ENCODE data around the gene CLIC4.
"Not testable (repeated sequence)": the region's sequence is repeated elsewhere in the genome, so short reads cannot be mapped to it uniquely, and the experiment has no call there.

The CLIC4 gene

DNA sequence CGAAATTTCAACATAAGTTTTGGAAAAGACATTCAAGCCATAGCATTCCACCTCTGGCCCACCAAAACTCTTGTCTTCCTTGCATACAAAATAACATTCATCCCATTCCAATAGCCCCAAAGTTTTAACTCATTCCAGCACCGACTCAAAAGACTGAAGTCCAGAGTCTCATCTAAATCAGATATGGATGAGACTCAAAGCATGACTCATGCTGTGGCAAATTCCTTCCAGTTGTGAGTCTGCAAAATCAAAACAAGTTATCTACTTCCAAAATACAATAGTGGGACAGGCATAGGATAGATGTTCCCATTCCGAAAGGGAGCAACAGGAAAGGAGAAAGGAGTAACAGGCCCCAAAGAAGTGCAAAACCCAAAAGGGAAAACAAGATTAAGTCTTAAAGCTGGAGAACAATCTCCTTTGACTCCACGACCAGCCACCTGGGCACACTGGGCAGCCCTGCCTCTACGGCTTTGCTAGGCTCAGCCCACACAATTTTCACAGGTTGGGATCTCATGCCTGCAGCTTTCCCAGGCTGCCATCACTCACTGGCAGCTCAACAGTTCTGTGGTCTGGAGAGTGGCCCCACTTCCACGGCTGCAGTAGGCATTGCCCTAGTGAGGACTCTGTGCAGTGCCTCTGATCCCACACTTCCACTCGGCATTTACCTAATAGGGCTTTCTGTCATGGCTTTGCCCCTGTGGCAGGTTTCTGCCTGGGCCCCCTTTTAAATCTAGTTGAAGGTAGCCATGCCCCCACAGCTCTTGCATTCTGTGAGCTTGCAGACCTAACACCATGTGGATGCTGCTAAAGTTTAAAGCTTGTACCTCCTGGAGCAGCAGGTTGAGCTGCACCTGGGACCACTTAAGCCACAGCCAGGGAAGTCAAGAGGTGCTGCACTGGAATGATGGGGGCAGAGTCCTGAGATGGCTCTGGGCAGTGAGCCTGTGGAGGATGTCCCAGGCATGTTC is 133.8 kb downstream of the CLIC4 start:
- Mint-ChIP-seq H3K36me3 (no peaks in the 10 kb centered on the region), H3K9me3 (no peaks in the 10 kb centered on the region), H3K4me1 (no peaks in the 10 kb centered on the region), H3K27ac (no peak overlapping the region), H3K27me3 (no peaks in the 10 kb centered on the region), H3K4me3 (no peak overlapping the region)

DNA sequence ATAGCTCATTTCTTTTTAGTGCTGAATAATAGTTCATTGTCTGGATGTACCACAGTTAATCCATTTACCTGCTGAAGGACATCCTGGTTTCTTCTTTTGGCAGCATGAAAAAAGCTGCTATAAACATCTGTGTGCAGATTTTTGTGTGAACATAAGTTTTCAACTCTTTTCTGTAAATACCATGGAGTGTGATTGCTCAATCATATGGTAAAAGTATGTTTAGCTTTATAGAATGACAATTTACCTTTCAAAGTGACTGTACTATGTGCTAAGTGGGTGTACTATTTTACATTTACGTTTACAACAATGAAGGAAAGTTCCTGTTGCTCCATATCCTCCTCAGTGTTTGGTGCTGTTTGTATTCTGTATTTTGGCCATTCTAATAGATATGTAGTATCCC is 135.8 kb downstream of the CLIC4 start:
- no peak overlapping the region for H3K4me3 Mint-ChIP-seq
- H3K4me1 Mint-ChIP-seq = no peaks in the 10 kb centered on the region
- H3K9me3 Mint-ChIP-seq = peaks cover 3% of the 10 kb centered on the region
- H3K27ac Mint-ChIP-seq = no peak overlapping the region
- peaks cover 3% of the 10 kb centered on the region for H3K36me3 Mint-ChIP-seq
- no peaks in the 10 kb centered on the region for H3K27me3 Mint-ChIP-seq

DNA sequence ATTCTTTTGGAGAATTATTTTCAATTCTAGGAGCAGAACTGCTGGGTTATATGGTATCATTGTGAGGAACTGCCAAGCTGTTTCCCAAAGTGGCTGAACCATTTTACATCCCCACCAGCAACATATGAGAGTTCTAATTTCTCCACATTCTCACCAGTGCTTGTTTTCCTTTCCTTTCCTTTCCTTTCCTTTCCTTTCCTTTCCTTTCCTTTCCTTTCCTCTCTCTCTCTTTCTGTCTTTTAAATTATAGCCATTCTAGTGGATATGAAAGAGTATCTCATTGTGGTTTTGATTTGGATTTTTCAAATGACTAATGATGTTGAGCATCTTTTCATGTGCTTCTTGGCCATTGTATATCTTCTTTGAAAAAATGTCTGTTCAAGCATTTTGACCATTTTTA is 139.5 kb downstream of the CLIC4 start:
- Mint-ChIP-seq H3K36me3 (peaks cover 3% of the 10 kb centered on the region), H3K9me3 (peaks cover 3% of the 10 kb centered on the region)

DNA sequence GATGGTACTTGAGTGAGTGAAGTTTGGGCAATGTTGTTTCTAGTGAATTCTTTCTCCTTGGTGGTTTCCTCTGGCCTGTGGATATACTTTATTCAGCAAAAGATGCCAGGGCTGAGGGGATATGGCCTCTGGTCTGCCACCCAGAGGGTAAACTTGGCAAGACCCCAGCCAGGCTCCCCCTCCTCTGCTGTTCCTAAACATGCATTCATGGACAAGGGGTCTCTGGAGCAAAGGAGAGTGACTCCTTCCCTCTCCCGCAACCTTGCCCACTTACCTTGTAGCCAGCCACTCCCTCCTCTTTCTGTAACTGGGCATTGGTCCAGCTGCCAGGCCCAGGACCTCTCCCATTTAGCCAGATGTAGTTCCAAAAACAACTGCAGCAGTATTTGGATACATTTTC is 141.0 kb downstream of the CLIC4 start:
- no peak overlapping the region for H3K4me3 Mint-ChIP-seq
- peak overlapping the region; percentile 6 for H3K27ac Mint-ChIP-seq

More for the DNA sequence above, 139.5 kb downstream of the CLIC4 start:
- Mint-ChIP-seq H3K4me3 (no peak overlapping the region), H3K27ac (no peak overlapping the region), H3K4me1 (no peaks in the 10 kb centered on the region), H3K27me3 (no peaks in the 10 kb centered on the region)

DNA sequence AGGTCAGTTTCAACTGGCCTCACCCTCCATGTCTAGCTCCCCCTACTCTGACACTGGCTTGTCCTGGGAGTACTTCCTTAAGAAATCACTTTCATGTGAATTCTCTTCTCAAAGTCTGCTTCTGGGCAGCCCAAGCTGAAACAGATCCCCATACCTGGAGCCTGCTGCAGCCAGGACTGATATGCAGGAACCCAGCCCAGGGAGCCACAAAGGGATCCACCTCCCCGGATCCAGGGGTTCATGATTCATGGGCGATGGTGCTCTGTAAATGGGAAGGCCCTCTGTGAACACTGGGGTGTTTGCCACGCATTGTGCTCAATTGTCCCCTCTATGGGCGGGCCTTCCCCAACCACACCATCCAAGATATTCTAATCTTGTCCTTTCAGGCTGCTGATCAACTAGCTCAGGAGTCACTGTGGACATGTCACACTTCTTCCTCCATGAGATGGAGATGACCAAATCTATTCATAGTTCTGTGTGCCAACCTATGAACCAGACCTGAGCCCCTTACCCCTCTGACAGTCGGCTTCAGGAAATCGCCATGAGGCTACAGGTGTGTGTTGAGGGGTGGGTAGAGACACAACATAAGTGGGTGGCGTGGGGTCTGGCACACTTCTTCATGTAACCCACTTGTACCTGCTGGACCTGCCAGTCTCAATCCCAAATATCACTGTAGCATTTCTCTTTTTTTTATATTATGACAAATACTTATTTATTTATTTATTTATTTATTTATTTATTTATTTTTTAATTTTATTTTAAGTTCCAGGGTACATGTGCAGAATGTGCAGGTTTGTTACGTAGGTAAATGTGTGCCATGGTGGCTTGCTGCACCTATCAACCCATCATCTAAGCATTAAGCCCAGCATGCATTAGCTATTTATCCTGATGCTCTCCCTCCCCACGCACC is 143.1 kb downstream of the CLIC4 start:
- Mint-ChIP-seq H3K27me3 (no peaks in the 10 kb centered on the region), H3K9me3 (peaks cover 12% of the 10 kb centered on the region), H3K4me3 (no peak overlapping the region), H3K4me1 (no peaks in the 10 kb centered on the region), H3K27ac (peak overlapping the region; percentile 14), H3K36me3 (peaks cover 11% of the 10 kb centered on the region)

More for the DNA sequence above, 141.0 kb downstream of the CLIC4 start:
- Mint-ChIP-seq H3K4me1 (no peaks in the 10 kb centered on the region), H3K36me3 (peaks cover 3% of the 10 kb centered on the region), H3K27me3 (no peaks in the 10 kb centered on the region), H3K9me3 (peaks cover 3% of the 10 kb centered on the region)

DNA sequence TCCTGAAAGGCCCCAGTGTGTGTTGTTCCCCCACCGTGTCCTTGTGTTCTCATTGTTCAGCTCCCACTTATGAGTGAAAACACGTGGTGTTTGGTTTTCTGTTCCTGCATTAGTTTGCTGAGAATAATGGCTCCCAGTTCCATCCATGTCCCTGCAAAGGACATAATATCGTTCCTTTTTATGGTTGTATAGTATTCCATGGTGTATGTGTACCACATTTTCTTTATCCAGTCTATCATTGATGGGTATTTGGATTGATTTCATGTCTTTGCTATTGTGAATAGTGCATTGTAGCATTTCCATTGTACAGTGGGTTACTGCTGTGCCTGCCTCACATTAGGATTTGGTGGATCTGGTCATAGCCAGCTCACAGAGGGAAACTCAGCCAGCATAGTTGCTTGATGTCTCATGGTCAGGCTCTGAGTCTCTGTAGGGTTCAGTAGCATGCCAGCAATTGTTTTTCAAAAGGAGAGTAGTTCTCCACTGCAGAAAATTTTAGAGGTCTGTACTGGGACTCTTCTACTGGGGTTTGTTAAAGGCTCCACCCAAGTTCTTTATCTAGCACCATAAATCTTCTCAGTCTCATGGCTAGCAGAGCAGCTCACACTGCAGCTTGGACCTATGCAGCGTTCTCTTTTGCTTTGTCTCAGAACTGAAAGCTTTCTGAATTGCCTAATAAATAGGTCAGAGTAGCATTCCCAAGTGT is 143.9 kb downstream of the CLIC4 start:
- no peak overlapping the region for H3K27ac Mint-ChIP-seq
- H3K36me3 Mint-ChIP-seq = peaks cover 11% of the 10 kb centered on the region
- no peaks in the 10 kb centered on the region for H3K27me3 Mint-ChIP-seq
- H3K9me3 Mint-ChIP-seq = peaks cover 12% of the 10 kb centered on the region
- H3K4me3 Mint-ChIP-seq = no peak overlapping the region
- no peaks in the 10 kb centered on the region for H3K4me1 Mint-ChIP-seq

DNA sequence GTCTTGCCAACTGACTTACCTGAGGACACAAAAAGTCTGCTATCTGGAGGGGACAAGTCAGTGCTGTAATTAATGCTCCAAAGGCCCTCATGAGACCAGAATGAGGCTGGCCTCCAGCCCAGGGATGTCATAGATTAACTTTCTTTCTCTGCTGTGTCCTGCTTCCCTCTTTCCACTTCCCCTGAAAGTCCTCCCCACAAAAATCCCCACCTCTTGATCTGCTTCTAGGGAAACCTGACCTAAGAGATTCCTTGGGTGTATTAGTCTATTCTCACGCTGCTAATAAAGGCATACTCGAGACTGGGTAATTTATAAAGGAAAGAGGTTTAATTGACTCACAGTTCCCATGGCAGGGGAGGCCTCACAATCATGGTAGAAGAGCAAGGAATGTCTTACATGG is 145.6 kb downstream of the CLIC4 start:
- H3K27ac Mint-ChIP-seq = no peak overlapping the region
- no peaks in the 10 kb centered on the region for H3K4me1 Mint-ChIP-seq
- H3K9me3 Mint-ChIP-seq = peaks cover 9% of the 10 kb centered on the region
- H3K4me3 Mint-ChIP-seq = no peak overlapping the region
- no peaks in the 10 kb centered on the region for H3K27me3 Mint-ChIP-seq
- H3K36me3 Mint-ChIP-seq = peaks cover 8% of the 10 kb centered on the region

DNA sequence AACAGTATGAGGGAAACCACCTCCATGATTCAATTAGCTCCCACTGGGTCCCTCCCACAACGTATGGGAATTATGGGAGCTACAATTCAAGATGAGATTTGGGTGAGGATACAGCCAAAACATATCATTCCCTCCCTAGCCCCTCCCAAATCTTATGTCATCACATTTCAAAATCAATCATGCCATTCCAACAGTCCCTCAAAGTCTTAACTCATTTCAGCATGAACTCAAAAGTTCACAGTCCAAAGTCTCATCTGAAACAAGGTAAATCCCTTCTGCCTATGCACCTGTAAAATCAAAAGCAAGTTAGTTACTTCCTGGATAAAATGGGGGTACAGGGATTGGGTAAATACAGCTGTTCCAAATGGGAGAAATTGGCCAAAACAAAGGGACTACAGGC is 146.1 kb downstream of the CLIC4 start:
- H3K27ac Mint-ChIP-seq, H3K4me3 Mint-ChIP-seq, H3K9me3 Mint-ChIP-seq, H3K36me3 Mint-ChIP-seq, H3K27me3 Mint-ChIP-seq, H3K4me1 Mint-ChIP-seq: not testable (repeated sequence)

DNA sequence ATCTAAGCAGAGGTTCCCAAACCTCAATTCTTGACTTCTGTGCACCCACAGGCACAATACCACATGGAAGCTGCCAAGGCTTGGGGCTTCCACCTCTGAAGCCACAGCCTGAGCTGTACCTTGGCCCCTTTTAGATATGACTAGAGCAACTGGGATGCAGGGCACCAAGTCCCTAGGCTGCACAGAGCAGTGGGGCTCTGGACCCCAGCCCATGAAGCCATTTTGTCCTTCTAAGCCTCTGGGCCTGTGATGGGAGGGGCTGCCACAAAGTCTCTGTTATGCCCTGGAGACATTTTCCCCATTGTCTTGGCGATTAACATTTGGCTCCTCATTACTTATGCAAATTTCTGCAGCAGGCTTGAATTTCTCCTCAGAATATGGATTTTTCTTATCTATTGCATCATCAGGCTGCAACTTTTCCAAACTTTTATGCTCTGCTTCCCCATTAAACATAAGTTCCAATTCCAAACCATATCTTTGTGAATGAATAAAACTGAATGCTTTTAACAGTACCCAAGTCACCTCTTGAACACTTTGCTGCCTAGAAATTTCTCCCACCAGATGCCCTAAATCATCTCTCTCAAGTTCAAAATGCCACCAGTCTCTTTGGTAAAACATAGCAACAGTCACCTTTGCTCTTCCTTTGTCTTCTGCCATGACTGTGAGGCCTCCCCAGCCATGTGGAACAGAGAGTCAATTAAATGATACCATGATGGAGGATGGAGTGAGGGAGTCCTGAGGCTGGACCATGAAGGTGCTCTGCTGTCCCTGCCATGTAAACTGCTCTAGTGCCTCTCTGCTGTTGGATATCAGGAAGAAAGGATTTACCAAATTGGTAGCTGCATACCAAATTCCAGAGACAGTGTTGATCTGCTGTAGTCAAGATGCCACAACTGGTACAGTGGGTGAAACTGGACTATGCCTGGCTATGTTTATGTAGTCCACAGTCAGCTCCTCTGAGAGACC is 147.2 kb downstream of the CLIC4 start:
- H3K27ac Mint-ChIP-seq = no peak overlapping the region
- peaks cover 9% of the 10 kb centered on the region for H3K9me3 Mint-ChIP-seq
- H3K4me1 Mint-ChIP-seq = no peaks in the 10 kb centered on the region
- no peak overlapping the region for H3K4me3 Mint-ChIP-seq
- H3K36me3 Mint-ChIP-seq = peaks cover 8% of the 10 kb centered on the region
- no peaks in the 10 kb centered on the region for H3K27me3 Mint-ChIP-seq

DNA sequence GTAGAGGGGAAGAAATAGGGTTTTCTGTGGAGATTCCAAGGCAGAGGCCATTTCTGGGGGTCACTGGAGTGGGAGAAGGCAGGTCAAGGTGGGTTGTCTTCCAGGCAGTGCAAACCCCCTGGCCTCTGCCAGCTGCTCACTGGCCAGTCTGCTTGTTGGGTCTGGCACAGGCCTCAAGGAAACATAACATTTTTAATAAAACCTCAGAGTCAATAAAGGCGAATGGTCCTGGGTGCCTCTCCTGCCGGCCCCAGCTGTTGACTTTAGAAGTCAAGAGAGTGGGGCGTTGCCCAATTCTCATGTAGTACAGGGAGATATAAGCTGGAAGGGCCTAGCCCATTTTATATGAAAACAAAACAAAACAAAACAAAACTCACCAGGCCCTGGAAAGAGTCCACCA is 148.2 kb downstream of the CLIC4 start:
- Mint-ChIP-seq H3K4me1 (peaks cover 7% of the 10 kb centered on the region), H3K4me3 (no peak overlapping the region), H3K9me3 (peaks cover 9% of the 10 kb centered on the region), H3K27me3 (no peaks in the 10 kb centered on the region), H3K36me3 (peaks cover 8% of the 10 kb centered on the region), H3K27ac (peak overlapping the region; percentile 61)

Measured in activated naive CD4-positive, alpha-beta T cell treated with anti-CD3 and anti-CD28 coated beads, Interleukin-2, amount 50 U/mL, for 24 hours (primary cell).